ENCODE data around the gene KEAP1. TPM values are rescaled to one million over a fixed set of nuclear protein-coding genes. Genes with fewer than 3 reads are reported as not detected.
A peak's percentile ranks its signal among the peaks of the same experiment; 100 is the strongest.

Gene KEAP1
- total RNA-seq, 2 donors from 2014 or later = 53.2 to 87.3 TPM

GRCh38 chr19:10452726-10453618, 50.2 kb downstream of the KEAP1 start:
- Histone ChIP-seq H3K36me3 (no peaks in the 10 kb centered on the region), H3K4me3 (no peak overlapping the region), H3K9me3 (no peaks in the 10 kb centered on the region), H3K9ac (ENCODE audit: low read depth in 2 of 2, low read length in 2 of 2) (peak overlapping the region in 1 of 2 donors; percentile 65), H3K27ac (no peak overlapping the region), H3K4me1 (no peaks in the 10 kb centered on the region), H3K27me3 (no peaks in the 10 kb centered on the region)
- intact Hi-C loops (cut with DNase I) = no loop called here
- no peak for DNase-seq
- TF ChIP-seq, protein P1, sequence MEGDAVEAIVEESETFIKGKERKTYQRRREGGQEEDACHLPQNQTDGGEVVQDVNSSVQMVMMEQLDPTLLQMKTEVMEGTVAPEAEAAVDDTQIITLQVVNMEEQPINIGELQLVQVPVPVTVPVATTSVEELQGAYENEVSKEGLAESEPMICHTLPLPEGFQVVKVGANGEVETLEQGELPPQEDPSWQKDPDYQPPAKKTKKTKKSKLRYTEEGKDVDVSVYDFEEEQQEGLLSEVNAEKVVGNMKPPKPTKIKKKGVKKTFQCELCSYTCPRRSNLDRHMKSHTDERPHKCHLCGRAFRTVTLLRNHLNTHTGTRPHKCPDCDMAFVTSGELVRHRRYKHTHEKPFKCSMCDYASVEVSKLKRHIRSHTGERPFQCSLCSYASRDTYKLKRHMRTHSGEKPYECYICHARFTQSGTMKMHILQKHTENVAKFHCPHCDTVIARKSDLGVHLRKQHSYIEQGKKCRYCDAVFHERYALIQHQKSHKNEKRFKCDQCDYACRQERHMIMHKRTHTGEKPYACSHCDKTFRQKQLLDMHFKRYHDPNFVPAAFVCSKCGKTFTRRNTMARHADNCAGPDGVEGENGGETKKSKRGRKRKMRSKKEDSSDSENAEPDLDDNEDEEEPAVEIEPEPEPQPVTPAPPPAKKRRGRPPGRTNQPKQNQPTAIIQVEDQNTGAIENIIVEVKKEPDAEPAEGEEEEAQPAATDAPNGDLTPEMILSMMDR (IDR thresholded peaks at IDR 0.05) = no peak

GRCh38 chr19:10450853-10451609, 52.1 kb downstream of the KEAP1 start:
- no peaks in the 10 kb centered on the region for H3K9me3 ChIP-seq

DNA sequence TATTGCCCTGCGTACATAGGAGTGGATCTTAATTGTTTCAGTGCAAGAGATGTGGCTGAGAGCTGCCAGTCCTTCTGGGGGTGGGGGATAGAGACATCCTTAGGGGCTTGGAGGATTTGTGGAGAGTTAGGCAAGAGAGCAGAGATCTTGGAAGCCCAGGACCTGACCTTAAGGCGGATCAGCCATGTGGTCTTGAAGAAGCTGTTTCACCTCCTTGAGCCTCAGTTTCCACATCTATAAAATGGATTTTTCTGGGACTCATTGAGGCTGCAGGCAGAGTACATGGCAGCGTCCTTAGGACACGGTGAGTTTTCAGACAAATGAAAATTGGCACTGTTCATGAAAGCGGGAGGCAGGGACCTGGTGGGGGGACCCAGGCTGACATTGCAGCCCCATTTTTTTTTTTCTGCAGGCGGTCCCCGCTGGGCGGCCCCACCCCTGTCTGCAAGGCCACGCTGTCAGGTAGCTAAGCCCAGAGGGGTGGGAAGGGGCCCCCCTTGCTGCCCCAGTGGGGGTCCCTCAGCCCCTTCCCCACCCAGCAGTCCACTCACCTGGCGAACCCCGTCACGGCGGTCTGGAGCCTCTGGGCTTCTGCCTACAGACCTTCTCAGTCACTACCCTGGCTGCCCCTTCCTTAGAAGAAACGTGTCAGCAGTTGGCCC, 52.8 kb downstream of the KEAP1 start:
- Histone ChIP-seq H3K36me3 (no peaks in the 10 kb centered on the region), H3K9me3 (no peaks in the 10 kb centered on the region), H3K4me1 (no peaks in the 10 kb centered on the region), H3K4me3 (no peak overlapping the region), H3K9ac (ENCODE audit: low read depth in 2 of 2, low read length in 2 of 2) (no peak overlapping the region), H3K27ac (peak overlapping the region; percentile 67), H3K27me3 (no peaks in the 10 kb centered on the region)
- intact Hi-C loops (cut with DNase I) = no loop called here
- TF ChIP-seq, protein P1 (IDR thresholded peaks at IDR 0.05) = no peak
- DNase-seq = no peak

More at GRCh38 chr19:10450853-10451609, 52.1 kb downstream of the KEAP1 start:
- TF ChIP-seq, protein P1 (IDR thresholded peaks at IDR 0.05) = no peak
- Histone ChIP-seq H3K36me3 (no peaks in the 10 kb centered on the region), H3K4me1 (no peaks in the 10 kb centered on the region), H3K4me3 (no peak overlapping the region), H3K9ac (ENCODE audit: low read depth in 2 of 2, low read length in 2 of 2) (peak overlapping the region in 1 of 2 donors; percentile 65), H3K27me3 (no peaks in the 10 kb centered on the region), H3K27ac (peak overlapping the region; percentile 67)
- peak; percentile 93 for DNase-seq
- intact Hi-C loops (cut with DNase I) = no loop called here

DNA sequence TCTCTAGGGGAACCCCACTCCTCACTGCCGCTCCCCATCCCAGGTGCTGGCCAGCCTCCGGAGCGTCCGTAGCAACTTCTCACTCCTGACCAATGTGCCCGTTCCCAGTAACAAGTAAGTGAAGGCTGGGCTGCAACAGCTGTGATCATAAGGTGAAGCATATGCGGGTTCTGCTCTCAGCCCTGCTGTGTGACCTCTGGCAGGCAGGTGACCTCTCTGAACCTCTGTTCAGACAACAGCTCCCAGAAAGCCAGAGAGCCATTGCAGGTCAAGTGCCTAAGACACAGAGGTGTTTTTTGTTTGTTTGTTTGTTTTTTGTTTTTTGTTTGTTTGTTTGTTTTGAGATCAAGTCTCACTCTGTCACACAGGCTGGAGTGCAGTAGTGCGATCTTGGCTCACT, 54.1 kb downstream of the KEAP1 start:
- no peaks in the 10 kb centered on the region for H3K9me3 ChIP-seq
- intact Hi-C loops (cut with DNase I) = no loop called here

DNA sequence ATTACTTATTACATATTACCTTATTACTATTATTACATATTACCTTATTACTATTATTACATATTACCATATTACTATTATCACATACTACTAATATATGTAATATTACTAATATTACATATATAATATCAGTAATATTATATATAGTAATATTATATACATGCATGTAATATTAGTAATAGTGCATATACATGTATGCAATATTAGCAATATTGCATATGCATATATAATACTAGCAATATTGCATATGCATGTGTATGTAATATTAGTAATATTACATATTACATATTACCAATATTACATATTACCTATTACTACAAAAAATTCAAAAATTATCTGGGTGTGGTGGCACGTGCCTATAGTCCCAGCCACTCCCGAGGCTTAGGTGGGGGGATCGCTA, 60.5 kb downstream of the KEAP1 start:
- Histone ChIP-seq H3K36me3 (no peaks in the 10 kb centered on the region), H3K9me3 (no peaks in the 10 kb centered on the region), H3K4me1 (no peaks in the 10 kb centered on the region), H3K27ac (no peak overlapping the region), H3K4me3 (no peak overlapping the region), H3K9ac (ENCODE audit: low read depth in 2 of 2, low read length in 2 of 2) (no peak overlapping the region), H3K27me3 (no peaks in the 10 kb centered on the region)
- DNase-seq = no peak
- TF ChIP-seq, protein P1 (IDR thresholded peaks at IDR 0.05) = no peak
- intact Hi-C loops (cut with DNase I) = no loop called here

More for the DNA sequence above, 54.1 kb downstream of the KEAP1 start:
- Histone ChIP-seq H3K27ac (no peak overlapping the region), H3K4me1 (no peaks in the 10 kb centered on the region), H3K27me3 (no peaks in the 10 kb centered on the region), H3K36me3 (no peaks in the 10 kb centered on the region), H3K4me3 (no peak overlapping the region), H3K9ac (ENCODE audit: low read depth in 2 of 2, low read length in 2 of 2) (no peak overlapping the region)
- no peak for DNase-seq
- TF ChIP-seq, protein P1 (IDR thresholded peaks at IDR 0.05) = no peak
